ENCODE results near the gene ACTBL2. TPM values are rescaled to one million over a fixed set of nuclear protein-coding genes. Genes with fewer than 3 reads are reported as not detected.

The ACTBL2 gene
- total and polyA plus RNA-seq, 10 donors = not detected

- no peak for TF ChIP-seq CTCF (IDR thresholded peaks at IDR 0.05 in 8 of 11, conservative IDR thresholded peaks at IDR 0.05 in 3 of 11)
- TF ChIP-seq POLR2AphosphoS5 (IDR thresholded peaks at IDR 0.05) = no peak
- no peak for TF ChIP-seq POLR2A (IDR thresholded peaks at IDR 0.05)
- Histone ChIP-seq H3K9me3 (peaks cover 0 to 2% (median 0%) of the 10 kb centered on the region in 8 donors), H3K27me3 (replicated peaks in 1 of 7) (no peaks in the 10 kb centered on the region), H3K27ac (no peak overlapping the region), H3K4me1 (peaks cover 0 to 2% (median 0%) of the 10 kb centered on the region in 6 donors), H3K36me3 (no peaks in the 10 kb centered on the region), H3K4me3 (no peak overlapping the region)
- WGBS, 5 donors = 90 to 97% (median 91%) methylated on average over 2 of the region's 2 CpGs
- no peak for DNase-seq
- intact Hi-C loops (cut with DNase I; ENCODE audit: low total_unique reads) = no loop called here
These were observed 49.7 kb downstream of the ACTBL2 start for GRCh38 chr5:57432876-57433275.

- Histone ChIP-seq H3K4me3 (no peak overlapping the region), H3K9me3 (peaks cover 0 to 2% (median 0%) of the 10 kb centered on the region in 8 donors), H3K27me3 (replicated peaks in 1 of 7) (no peaks in the 10 kb centered on the region), H3K27ac (no peak overlapping the region), H3K4me1 (no peaks in the 10 kb centered on the region), H3K36me3 (no peaks in the 10 kb centered on the region)
- intact Hi-C loops (cut with DNase I; ENCODE audit: low total_unique reads) = no loop called here
- WGBS, 5 donors = 77 to 96% (median 88%) methylated on average over 6 of the region's 6 CpGs
- TF ChIP-seq POLR2AphosphoS5 (IDR thresholded peaks at IDR 0.05) (no peak), CTCF (IDR thresholded peaks at IDR 0.05 in 8 of 11, conservative IDR thresholded peaks at IDR 0.05 in 3 of 11) (no peak), POLR2A (IDR thresholded peaks at IDR 0.05) (no peak)
- no peak for DNase-seq
These were observed 50.9 kb downstream of the ACTBL2 start for GRCh38 chr5:57431759-57432158.
